ENCODE results near the gene BCL2A1.
"Not testable (repeated sequence)": the region's sequence is repeated elsewhere in the genome, so short reads cannot be mapped to it uniquely, and the experiment has no call there.

BCL2A1 gene

GRCh38 chr15:79957741-79958140, 13.3 kb downstream of the BCL2A1 start:
- no peak for DNase-seq (ENCODE audit: low spot score)

- DNase-seq (ENCODE audit: low spot score): no peak
Observed at GRCh38 chr15:79956354-79956939, 14.5 kb downstream of the BCL2A1 start.

GRCh38 chr15:79954661-79955060, 16.3 kb downstream of the BCL2A1 start:
- DNase-seq (ENCODE audit: low spot score): no peak

- no peak for DNase-seq (ENCODE audit: low spot score)
Observed at GRCh38 chr15:79953951-79954444, 17.0 kb downstream of the BCL2A1 start.

- no peak for DNase-seq (ENCODE audit: low spot score)
Observed at GRCh38 chr15:79952329-79952728, 18.7 kb downstream of the BCL2A1 start.

- no peak for DNase-seq (ENCODE audit: low spot score)
Observed at GRCh38 chr15:79950247-79950646, 20.7 kb downstream of the BCL2A1 start.

- DNase-seq (ENCODE audit: low spot score): no peak
Observed at GRCh38 chr15:79948761-79949160, 22.2 kb downstream of the BCL2A1 start.

GRCh38 chr15:79948095-79948695, 22.8 kb downstream of the BCL2A1 start:
- no peak for DNase-seq (ENCODE audit: low spot score)

- DNase-seq (ENCODE audit: low spot score): no peak
Observed at GRCh38 chr15:79947009-79947408, 24.0 kb downstream of the BCL2A1 start.

GRCh38 chr15:79944622-79945021, 26.4 kb downstream of the BCL2A1 start:
- DNase-seq (ENCODE audit: low spot score): no peak

- no peak for DNase-seq (ENCODE audit: low spot score)
Observed at GRCh38 chr15:79943820-79944219, 27.2 kb downstream of the BCL2A1 start.

GRCh38 chr15:79942741-79943481, 28.1 kb downstream of the BCL2A1 start:
- DNase-seq (ENCODE audit: low spot score): no peak

GRCh38 chr15:79939399-79939798, 31.6 kb downstream of the BCL2A1 start:
- no peak for DNase-seq (ENCODE audit: low spot score)

- no peak for DNase-seq (ENCODE audit: low spot score)
Observed at GRCh38 chr15:79938143-79938542, 32.9 kb downstream of the BCL2A1 start.

- DNase-seq (ENCODE audit: low spot score): not testable (repeated sequence)
Observed at GRCh38 chr15:79935556-79936201, 35.3 kb downstream of the BCL2A1 start.

- DNase-seq (ENCODE audit: low spot score): no peak
Observed at GRCh38 chr15:79933231-79933630, 37.8 kb downstream of the BCL2A1 start.

- DNase-seq (ENCODE audit: low spot score): no peak
Observed at GRCh38 chr15:79932447-79932846, 38.5 kb downstream of the BCL2A1 start.

- DNase-seq (ENCODE audit: low spot score): no peak
Observed at GRCh38 chr15:79930516-79930915, 40.5 kb downstream of the BCL2A1 start.

- no peak for DNase-seq (ENCODE audit: low spot score)
Observed at GRCh38 chr15:79929412-79929811, 41.6 kb downstream of the BCL2A1 start.

- not testable (repeated sequence) for DNase-seq (ENCODE audit: low spot score)
Observed at GRCh38 chr15:79926116-79926515, 44.9 kb downstream of the BCL2A1 start.

- no peak for DNase-seq (ENCODE audit: low spot score)
Observed at GRCh38 chr15:79924379-79924778, 46.6 kb downstream of the BCL2A1 start.

GRCh38 chr15:79923515-79924169, 47.4 kb downstream of the BCL2A1 start:
- peak; percentile 99 for DNase-seq (ENCODE audit: low spot score)
